HepG2 (cell line): ENCODE measurements around the gene RING1. TPM values are rescaled to one million over a fixed set of nuclear protein-coding genes. Genes with fewer than 3 reads are reported as not detected.

Experiments used
- BORCS8-MEF2B ChIP-seq: sonication (generic); formaldehyde crosslinking; IDR thresholded peaks from 2 replicates; pipeline ENCODE4 v1.8.0; 2022; ENCODE audit warnings: mild to moderate bottlenecking, missing genetic modification reagents
- ELF1 ChIP-seq: sonication (generic); formaldehyde crosslinking; IDR thresholded peaks from 2 replicates; pipeline ENCODE4 v1.4.0; 2020; ENCODE audit warnings: missing genetic modification reagents
- GZF1 ChIP-seq: sonication (generic); formaldehyde crosslinking; IDR thresholded peaks from 2 replicates; pipeline ENCODE4 v1.5.1; 2020; ENCODE audit warnings: mild to moderate bottlenecking, missing genetic modification reagents
- HCFC1 ChIP-seq: fragments of 150-350 bp; IDR thresholded peaks from 2 replicates; pipeline ENCODE4 v1.6.1; 2014; ENCODE audit warnings: low read depth, low read length
- HDAC1 ChIP-seq: sonication (generic); formaldehyde crosslinking; IDR thresholded peaks from 2 replicates; pipeline ENCODE4 v1.5.1; 2020; ENCODE audit warnings: mild to moderate bottlenecking, missing genetic modification reagents
- HIVEP1 ChIP-seq: sonication (generic); formaldehyde crosslinking; IDR thresholded peaks from 2 replicates; pipeline ENCODE4 v1.4.0; 2020; ENCODE audit warnings: mild to moderate bottlenecking, missing genetic modification reagents
- HMG20B ChIP-seq: conservative IDR thresholded peaks from 2 replicates; pipeline ENCODE4 v1.6.1; 2016; ENCODE audit warnings: missing genetic modification reagents, missing compliant biosample characterization
- MAFG ChIP-seq: sonication (generic); formaldehyde crosslinking; IDR thresholded peaks from 2 replicates; pipeline ENCODE4 v1.5.1; 2020; ENCODE audit warnings: mild to moderate bottlenecking, missing genetic modification reagents
- MLLT10 ChIP-seq: sonication (generic); formaldehyde crosslinking; IDR thresholded peaks from 2 replicates; pipeline ENCODE4 v1.4.0; 2020; ENCODE audit warnings: missing genetic modification reagents
- PPARG ChIP-seq: conservative IDR thresholded peaks from 2 replicates; pipeline ENCODE4 v1.6.1; 2016; ENCODE audit warnings: missing biosample characterization, missing genetic modification reagents
- RAD21 ChIP-seq: fragments of 450-650 bp; formaldehyde crosslinking; IDR thresholded peaks from 2 replicates; pipeline ENCODE4 v1.5.0; 2020; ENCODE audit warnings: mild to moderate bottlenecking
- RAD51 ChIP-seq: fragments of 450-650 bp; IDR thresholded peaks from 2 replicates; pipeline ENCODE4 v1.6.1; 2016; ENCODE audit warnings: borderline replicate concordance
- SKI ChIP-seq: fragments of 450-650 bp; IDR thresholded peaks from one replicate; pipeline ENCODE4 v1.6.1; 2018; ENCODE audit warnings: mild to moderate bottlenecking; ENCODE audit not compliant: partially characterized antibody
- SRY ChIP-seq: sonication (generic); formaldehyde crosslinking; IDR thresholded peaks from 2 replicates; pipeline ENCODE4 v1.8.0; 2022; ENCODE audit warnings: mild to moderate bottlenecking, missing genetic modification reagents
- STAG1 ChIP-seq: sonication (generic); formaldehyde crosslinking; IDR thresholded peaks from 2 replicates; pipeline ENCODE4 v1.4.0; 2020; ENCODE audit warnings: missing genetic modification reagents
- TAF15 ChIP-seq: fragments of 200-400 bp; formaldehyde crosslinking; IDR thresholded peaks from one replicate; pipeline ENCODE4 v1.6.1; 2018; ENCODE audit warnings: mild to moderate bottlenecking, low read depth, low read length; ENCODE audit not compliant: poor library complexity, severe bottlenecking
- WIZ ChIP-seq: sonication (generic); formaldehyde crosslinking; IDR thresholded peaks from 2 replicates; pipeline ENCODE4 v1.5.1; 2020; ENCODE audit warnings: mild to moderate bottlenecking, missing genetic modification reagents
- YY1 ChIP-seq: IDR thresholded peaks from 2 replicates; pipeline ENCODE4 v1.6.1; 2011; ENCODE audit warnings: low read length, low read depth, moderate library complexity, mild to moderate bottlenecking; ENCODE audit not compliant: insufficient read depth, insufficient replicate concordance
- ZBTB10 ChIP-seq: sonication (generic); formaldehyde crosslinking; IDR thresholded peaks from 2 replicates; pipeline ENCODE4 v1.4.0; 2020; ENCODE audit warnings: missing genetic modification reagents, borderline replicate concordance
- ZNF10 ChIP-seq: sonication (generic); formaldehyde crosslinking; IDR thresholded peaks from 2 replicates; pipeline ENCODE4 v1.4.0; 2020; ENCODE audit warnings: mild to moderate bottlenecking, low read depth, missing genetic modification reagents, borderline replicate concordance
- ZNF264 ChIP-seq: sonication (generic); formaldehyde crosslinking; IDR thresholded peaks from 2 replicates; pipeline ENCODE4 v1.4.0; 2020; ENCODE audit warnings: missing genetic modification reagents
- ZNF362 ChIP-seq: sonication (generic); formaldehyde crosslinking; IDR thresholded peaks from 2 replicates; pipeline ENCODE4 v1.4.0; 2020; ENCODE audit warnings: missing genetic modification reagents, mild to moderate bottlenecking, borderline replicate concordance
- ZNF546 ChIP-seq: sonication (generic); formaldehyde crosslinking; conservative IDR thresholded peaks from 2 replicates; pipeline ENCODE4 v1.8.1; 2023; ENCODE audit warnings: mild to moderate bottlenecking, missing genetic modification reagents
- ZNF589 ChIP-seq: sonication (generic); formaldehyde crosslinking; conservative IDR thresholded peaks from 2 replicates; pipeline ENCODE4 v1.8.0; 2022; ENCODE audit warnings: mild to moderate bottlenecking, moderate library complexity, missing genetic modification reagents
- ZNF598 ChIP-seq: sonication (generic); formaldehyde crosslinking; IDR thresholded peaks from 2 replicates; pipeline ENCODE4 v1.5.1; 2020; ENCODE audit warnings: mild to moderate bottlenecking, missing genetic modification reagents, borderline replicate concordance
- ZNF746 ChIP-seq: sonication (generic); formaldehyde crosslinking; IDR thresholded peaks from 2 replicates; pipeline ENCODE4 v1.8.0; 2022; ENCODE audit warnings: mild to moderate bottlenecking, missing genetic modification reagents
- ZSCAN21 ChIP-seq: sonication (generic); formaldehyde crosslinking; IDR thresholded peaks from 2 replicates; pipeline ENCODE4 v1.8.0; 2022; ENCODE audit warnings: mild to moderate bottlenecking, missing genetic modification reagents, moderate library complexity, borderline replicate concordance
- ZSCAN9 ChIP-seq: IDR thresholded peaks from 2 replicates; pipeline ENCODE4 v1.6.1; 2016; ENCODE audit warnings: borderline replicate concordance
- polyA plus RNA-seq, 8 experiments: library from polyadenylated mRNA; depleted of rRNA in 3 of 8; stranded (reverse) in 7 of 8; unstranded in 1 of 8; fragments of >200 nt; fragmentation: Illumina TruSeq in 4 of 8; extraction: Trizol in 4 of 8; gene quantifications; 2 replicates each; pipeline versions ENCODE4 v1.2.1 to v1.2.3, GENCODE V29; 2011 to 2016; ENCODE audit warnings: low read depth in 4 of 8, missing spikeins in 1 of 8, mixed read lengths in 1 of 8; ENCODE audit not compliant: insufficient read depth in 1 of 8
- total RNA-seq, 5 experiments: library from RNA; depleted of rRNA; stranded (reverse); fragments of >200 nt; fragmentation: Illumina TruSeq; extraction: Trizol; gene quantifications; 2 replicates each; pipeline ENCODE4 v1.2.3, GENCODE V29; 2016; ENCODE audit warnings: low read depth in 1 of 5

RING1 gene
- total and polyA plus RNA-seq, 2 of the 13 experiments (the other 11 are each of a cell fraction or from before 2014, with no cell fraction given), result 23.9 to 33.6 TPM

- TF ChIP-seq RAD51 (no peak), MAFG (CRISPR knock-in tag) (no peak), STAG1 (no peak), HIVEP1 (peak; percentile 60; the same call in 1 of the 2 replicates), WIZ (CRISPR knock-in tag) (no peak), ZNF746 (CRISPR knock-in tag) (no peak), TAF15 (peak; percentile 55), HDAC1 (CRISPR knock-in tag) (peak; percentile 64), ELF1 (0 out of 2 replicates have a peak, but pooled peaks have one; percentile 33), RAD21 (CRISPR knock-in tag) (no peak; the same call in 1 of the 2 replicates), ZNF264 (CRISPR knock-in tag) (peak; percentile 71; the same call in 1 of the 2 replicates), ZSCAN21 (CRISPR knock-in tag) (peak; percentile 95), SKI (peak; percentile 34), GZF1 (CRISPR knock-in tag) (no peak), ZNF598 (0 out of 2 replicates have a peak, but pooled peaks have one; percentile 40), MLLT10 (no peak), SRY (CRISPR knock-in tag) (no peak; the same call in 1 of the 2 replicates), BORCS8-MEF2B (CRISPR knock-in tag) (peak; percentile 88), ZNF546 (CRISPR knock-in tag) (0 out of 2 replicates have a peak, but pooled peaks have one; percentile 27), ZNF362 (CRISPR knock-in tag) (0 out of 2 replicates have a peak, but pooled peaks have one; percentile 34), ZSCAN9 (CRISPR knock-in tag) (no peak; the same call in 1 of the 2 replicates), PPARG (0 out of 2 replicates have a peak, but pooled peaks have one; percentile 30), ZNF589 (no peak), HMG20B (CRISPR knock-in tag) (peak; percentile 61; the same call in 1 of the 2 replicates), ZNF10 (CRISPR knock-in tag) (no peak), ZBTB10 (CRISPR knock-in tag) (peak; percentile 94; the same call in 1 of the 2 replicates), HCFC1 (no peak), YY1 (peak; percentile 90)
Measured at GRCh38 chr6:33204415-33205190, 3.7 kb upstream of the RING1 start, which contains the start of gene HSD17B8 (continued).
